MM.1S (cell line): ENCODE results near the gene CAST.

ENCODE experiments used
- DNase-seq: peaks from one replicate; pipeline ENCODE4 v3.0.0-alpha.2; 2015
- H2AFZ ChIP-seq: fragments of 300-600 bp; sonication (generic); 2 replicates; pipeline ENCODE4 v1.6.0; 2016; ENCODE audit warnings: antibody characterized with exemption, low read length
- H3F3A ChIP-seq: fragments of 300-600 bp; sonication (generic); 2 replicates; pipeline ENCODE4 v1.6.1; 2016; ENCODE audit warnings: mild to moderate bottlenecking, antibody characterized with exemption, low read length, moderate library complexity, mixed read lengths; ENCODE audit not compliant: insufficient read depth
- H3K27ac ChIP-seq: fragments of 300-600 bp; sonication (generic); 2 replicates; pipeline ENCODE4 v1.5.1; 2016; ENCODE audit warnings: mild to moderate bottlenecking, low read length
- H3K27me3 ChIP-seq: fragments of 300-600 bp; sonication (generic); replicated peaks from 2 replicates; pipeline ENCODE4 v1.6.0; 2016; ENCODE audit warnings: low read length; ENCODE audit not compliant: insufficient read depth
- H3K36me3 ChIP-seq: fragments of 300-600 bp; sonication (generic); replicated peaks from 2 replicates; pipeline ENCODE4 v1.6.1; 2016; ENCODE audit warnings: mild to moderate bottlenecking, low read length, mixed read lengths; ENCODE audit not compliant: insufficient read depth
- H3K4me1 ChIP-seq: fragments of 300-600 bp; sonication (generic); 2 replicates; pipeline ENCODE4 v1.6.1; 2016; ENCODE audit warnings: low read length, mixed read lengths
- H3K4me2 ChIP-seq: fragments of 300-600 bp; sonication (generic); 2 replicates; pipeline ENCODE4 v1.6.0; 2016; ENCODE audit warnings: low read depth, low read length
- H3K4me3 ChIP-seq: fragments of 300-600 bp; sonication (generic); 2 replicates; pipeline ENCODE4 v1.5.1; 2016; ENCODE audit warnings: low read length, mixed read lengths
- H3K79me2 ChIP-seq: fragments of 300-600 bp; sonication (generic); 2 replicates; pipeline ENCODE4 v1.6.1; 2016; ENCODE audit warnings: mixed run types, low read length, mixed read lengths
- H3K9ac ChIP-seq: fragments of 300-600 bp; sonication (generic); 2 replicates; pipeline ENCODE4 v1.6.1; 2016; ENCODE audit warnings: low read length, mixed read lengths
- H3K9me2 ChIP-seq: fragments of 300-600 bp; sonication (generic); replicated peaks from 2 replicates; pipeline ENCODE4 v1.6.1; 2016; ENCODE audit warnings: mild to moderate bottlenecking, low read length, mixed read lengths; ENCODE audit not compliant: insufficient read depth
- H3K9me3 ChIP-seq: fragments of 300-600 bp; sonication (generic); replicated peaks from 2 replicates; pipeline ENCODE4 v1.6.1; 2016; ENCODE audit warnings: mild to moderate bottlenecking, low read length, mixed read lengths; ENCODE audit not compliant: insufficient read depth
- H4K20me1 ChIP-seq: fragments of 300-600 bp; sonication (generic); 2 replicates; pipeline ENCODE4 v1.6.1; 2016; ENCODE audit warnings: mild to moderate bottlenecking, low read length, moderate library complexity, mixed read lengths; ENCODE audit not compliant: insufficient read depth
- EZH2 ChIP-seq: fragments of 300-600 bp; sonication (generic); optimal IDR thresholded peaks from 2 replicates; pipeline ENCODE3; 2017; ENCODE audit warnings: low read depth, mild to moderate bottlenecking, antibody characterized with exemption, low read length, mixed read lengths
- EZH2phosphoT487 ChIP-seq: fragments of 300-600 bp; sonication (generic); IDR thresholded peaks from 2 replicates; pipeline ENCODE4 v1.6.1; 2018; ENCODE audit warnings: antibody characterized with exemption, low read length
- TF ChIP-seq, protein P1 (sequence below): fragments of 300-600 bp; sonication (generic); IDR thresholded peaks from 2 replicates; pipeline ENCODE4 v1.5.1; 2016; ENCODE audit warnings: antibody characterized with exemption, low read length, mixed read lengths

The CAST gene

GRCh38 chr5:96756985-96757384 lies 94.8 kb downstream of the CAST start:
- TF ChIP-seq EZH2 (no peak), EZH2phosphoT487 (no peak)
- TF ChIP-seq, protein P1, sequence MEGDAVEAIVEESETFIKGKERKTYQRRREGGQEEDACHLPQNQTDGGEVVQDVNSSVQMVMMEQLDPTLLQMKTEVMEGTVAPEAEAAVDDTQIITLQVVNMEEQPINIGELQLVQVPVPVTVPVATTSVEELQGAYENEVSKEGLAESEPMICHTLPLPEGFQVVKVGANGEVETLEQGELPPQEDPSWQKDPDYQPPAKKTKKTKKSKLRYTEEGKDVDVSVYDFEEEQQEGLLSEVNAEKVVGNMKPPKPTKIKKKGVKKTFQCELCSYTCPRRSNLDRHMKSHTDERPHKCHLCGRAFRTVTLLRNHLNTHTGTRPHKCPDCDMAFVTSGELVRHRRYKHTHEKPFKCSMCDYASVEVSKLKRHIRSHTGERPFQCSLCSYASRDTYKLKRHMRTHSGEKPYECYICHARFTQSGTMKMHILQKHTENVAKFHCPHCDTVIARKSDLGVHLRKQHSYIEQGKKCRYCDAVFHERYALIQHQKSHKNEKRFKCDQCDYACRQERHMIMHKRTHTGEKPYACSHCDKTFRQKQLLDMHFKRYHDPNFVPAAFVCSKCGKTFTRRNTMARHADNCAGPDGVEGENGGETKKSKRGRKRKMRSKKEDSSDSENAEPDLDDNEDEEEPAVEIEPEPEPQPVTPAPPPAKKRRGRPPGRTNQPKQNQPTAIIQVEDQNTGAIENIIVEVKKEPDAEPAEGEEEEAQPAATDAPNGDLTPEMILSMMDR: no peak
- Histone ChIP-seq H3K9ac (no peak overlapping the region), H2AFZ (no peak overlapping the region), H3K4me1 (peaks cover 4% of the 10 kb centered on the region; the same call in 1 of the 2 replicates), H3K9me2 (no peaks in the 10 kb centered on the region), H3K4me3 (no peak overlapping the region), H3K79me2 (no peaks in the 10 kb centered on the region), H4K20me1 (no peaks in the 10 kb centered on the region), H3K27me3 (no peaks in the 10 kb centered on the region), H3K4me2 (no peak overlapping the region), H3F3A (peaks cover 4% of the 10 kb centered on the region; the same call in 1 of the 2 replicates), H3K27ac (no peak overlapping the region), H3K36me3 (0 out of 2 replicates have a peak, but pooled peaks cover 6% of the 10 kb centered on the region), H3K9me3 (no peaks in the 10 kb centered on the region)
- DNase-seq: no peak

DNA sequence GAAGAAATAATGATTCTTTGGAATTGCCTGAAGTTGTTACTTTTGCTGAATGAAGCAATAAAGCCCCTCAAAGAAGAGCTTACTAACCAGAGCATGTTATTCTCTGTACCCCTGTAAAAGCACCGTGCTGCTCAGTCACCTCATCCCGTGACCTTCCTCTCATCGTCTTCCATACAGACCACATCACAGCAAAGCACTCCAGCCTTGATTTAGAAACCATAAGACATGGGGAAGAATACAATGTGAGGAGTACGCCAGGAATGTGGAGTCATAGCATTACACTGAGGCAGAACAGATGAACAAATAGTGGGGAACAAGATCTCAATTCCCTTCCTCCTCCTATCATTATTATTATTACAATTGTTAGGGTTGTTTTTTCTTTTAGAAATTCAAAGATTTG lies 96.4 kb downstream of the CAST start:
- no peak overlapping the region for H3K9ac ChIP-seq
- H3K27ac ChIP-seq: no peak overlapping the region
- H2AFZ ChIP-seq: no peak overlapping the region
- no peak overlapping the region for H3K4me3 ChIP-seq
- no peak overlapping the region for H3K4me2 ChIP-seq
- no peaks in the 10 kb centered on the region for H3K9me3 ChIP-seq
- no peak for DNase-seq
- H3K4me1 ChIP-seq: no peaks in the 10 kb centered on the region
- H3K79me2 ChIP-seq: no peaks in the 10 kb centered on the region
- H4K20me1 ChIP-seq: no peaks in the 10 kb centered on the region
- TF ChIP-seq, protein P1: no peak
- TF ChIP-seq EZH2phosphoT487 (no peak), EZH2 (no peak)
- H3K9me2 ChIP-seq: no peaks in the 10 kb centered on the region
- H3K27me3 ChIP-seq: no peaks in the 10 kb centered on the region
- H3F3A ChIP-seq: no peaks in the 10 kb centered on the region
- 0 out of 2 replicates have a peak, but pooled peaks cover 6% of the 10 kb centered on the region for H3K36me3 ChIP-seq

DNA sequence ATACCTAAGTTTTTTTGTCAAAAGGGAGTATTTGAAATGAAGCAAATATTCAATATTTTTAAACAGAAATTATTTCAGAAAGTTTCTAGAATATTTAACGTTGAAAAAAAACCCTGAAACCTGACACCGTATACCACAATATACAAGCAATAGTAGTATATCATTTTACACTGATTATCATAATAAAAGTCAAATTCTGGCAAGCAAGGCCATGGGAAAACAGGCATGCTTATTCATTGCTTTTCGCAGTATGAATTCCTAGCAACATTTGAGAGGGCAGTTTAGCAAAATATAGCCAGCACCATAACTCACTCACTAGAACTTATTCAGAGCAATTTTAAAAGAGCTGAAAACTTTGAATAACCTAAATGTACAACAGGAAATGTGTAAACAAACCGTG lies 99.4 kb downstream of the CAST start:
- no peaks in the 10 kb centered on the region for H3K27me3 ChIP-seq
- no peak overlapping the region for H3K27ac ChIP-seq
- no peak overlapping the region for H3K9ac ChIP-seq
- H4K20me1 ChIP-seq: no peaks in the 10 kb centered on the region
- H3F3A ChIP-seq: no peaks in the 10 kb centered on the region
- DNase-seq: no peak
- no peaks in the 10 kb centered on the region for H3K9me3 ChIP-seq
- no peak overlapping the region for H2AFZ ChIP-seq
- H3K4me1 ChIP-seq: no peaks in the 10 kb centered on the region
- TF ChIP-seq EZH2phosphoT487 (no peak), EZH2 (no peak)
- TF ChIP-seq, protein P1: no peak
- no peak overlapping the region for H3K4me3 ChIP-seq
- H3K36me3 ChIP-seq: 0 out of 2 replicates have a peak, but pooled peaks cover 6% of the 10 kb centered on the region
- H3K79me2 ChIP-seq: no peaks in the 10 kb centered on the region
- no peak overlapping the region for H3K4me2 ChIP-seq
- no peaks in the 10 kb centered on the region for H3K9me2 ChIP-seq
